ENCODE data around the gene ALDH4A1. TPM values are rescaled to one million over a fixed set of nuclear protein-coding genes. Genes with fewer than 3 reads are reported as not detected.
"Not testable (repeated sequence)": the region's sequence is repeated elsewhere in the genome, so short reads cannot be mapped to it uniquely, and the experiment has no call there.

The ALDH4A1 gene
- total and polyA plus RNA-seq, 10 of the 15 experiments (the other 5 are each of a cell fraction or from before 2014, with no cell fraction given), result 0.06 to 25.5 (median 13.0) TPM

GRCh38 chr1:18870957-18871356 is 31.4 kb downstream of the ALDH4A1 start:
- no peak for FAIRE-seq

GRCh38 chr1:18870595-18870865 is 31.8 kb downstream of the ALDH4A1 start:
- WGBS (ENCODE audit: insufficient coverage, insufficient replicate concordance, low lambda C conversion rate, missing lambda C conversion rate), result 50% methylated on average over 3 of the region's 3 CpGs
- ATAC-seq, result not testable (repeated sequence)

More at GRCh38 chr1:18870957-18871356, 31.4 kb downstream of the ALDH4A1 start:
- Histone ChIP-seq H3K36me3 (ENCODE audit: control insufficient read depth in 2 of 2, insufficient read depth in 2 of 2, low read length in 1 of 2) (no peaks in the 10 kb centered on the region), H3K4me3 (no peak overlapping the region), H3K79me2 (ENCODE audit: control insufficient read depth, insufficient read depth, low read length) (no peaks in the 10 kb centered on the region), H3K27ac (ENCODE audit: control insufficient read depth, insufficient read depth) (no peak overlapping the region), H3K9ac (ENCODE audit: control insufficient read depth, insufficient read depth, low read length) (no peak overlapping the region), H2AFZ (ENCODE audit: control insufficient read depth, low read depth, low read length) (no peak overlapping the region), H3K4me1 (ENCODE audit: control insufficient read depth, insufficient read depth, low read length) (no peaks in the 10 kb centered on the region), H4K20me1 (ENCODE audit: control insufficient read depth, insufficient read depth) (no peaks in the 10 kb centered on the region; the same call in 1 of the 2 replicates), H3K27me3 (replicated peaks in 1 of 2; ENCODE audit: control insufficient read depth in 2 of 2, insufficient read depth in 2 of 2, low read length in 1 of 2) (no peaks in the 10 kb centered on the region; a peak in 2 of 4 replicates), H3K4me2 (ENCODE audit: control insufficient read depth, insufficient read depth) (no peak overlapping the region), H3K9me3 (replicated peaks; ENCODE audit: control insufficient read depth, insufficient read depth, low read length) (no peaks in the 10 kb centered on the region)
- 86% methylated on average over 10 of the region's 10 CpGs for WGBS (ENCODE audit: insufficient coverage, insufficient replicate concordance, low lambda C conversion rate, missing lambda C conversion rate)
- ChIA-PET CTCF (interaction anchor here (0.8 kb wide), 1 partner anchor 14 kb away, joined by 4 read pairs; no protein-coding TSS in a partner anchor), POLR2A (no interaction called here), RAD21 (ENCODE audit: unreplicated experiment) (no interaction called here), SMC1A (ENCODE audit: uncharacterized antibody, unreplicated experiment) (no interaction called here)
- BruUV-seq (replicated peaks), result no TSS peak
- TF ChIP-seq EP300 (IDR thresholded peaks at IDR 0.05; ENCODE audit: borderline replicate concordance in 1 of 2, control insufficient read depth in 1 of 2, low read depth in 2 of 2, low read length in 2 of 2) (no peak), RELB (IDR thresholded peaks at IDR 0.05; ENCODE audit: low read depth) (no peak)
- in situ Hi-C loops (cut with MboI) (no loop called here), intact Hi-C loops (cut with micrococcal nuclease; ENCODE audit: unreplicated experiment) (no loop called here)
- no peak for ATAC-seq
- no peak for DNase-seq (ENCODE audit: low read depth, low spot score)

More at GRCh38 chr1:18870595-18870865, 31.8 kb downstream of the ALDH4A1 start:
- FAIRE-seq; intact Hi-C loops (cut with micrococcal nuclease; ENCODE audit: unreplicated experiment); SMC1A ChIA-PET (ENCODE audit: uncharacterized antibody, unreplicated experiment); H3K36me3 ChIP-seq (ENCODE audit: control insufficient read depth in 2 of 2, insufficient read depth in 2 of 2, low read length in 1 of 2); RAD21 ChIA-PET (ENCODE audit: unreplicated experiment); H3K4me2 ChIP-seq (ENCODE audit: control insufficient read depth, insufficient read depth); H3K4me1 ChIP-seq (ENCODE audit: control insufficient read depth, insufficient read depth, low read length); DNase-seq (ENCODE audit: low read depth, low spot score); in situ Hi-C loops (cut with MboI); H4K20me1 ChIP-seq (ENCODE audit: control insufficient read depth, insufficient read depth); H3K4me3 ChIP-seq; POLR2A ChIA-PET; H3K27ac ChIP-seq (ENCODE audit: control insufficient read depth, insufficient read depth); BruUV-seq (replicated peaks); H2AFZ ChIP-seq (ENCODE audit: control insufficient read depth, low read depth, low read length); H3K9me3 ChIP-seq (replicated peaks; ENCODE audit: control insufficient read depth, insufficient read depth, low read length); H3K79me2 ChIP-seq (ENCODE audit: control insufficient read depth, insufficient read depth, low read length); H3K27me3 ChIP-seq (replicated peaks in 1 of 2; ENCODE audit: control insufficient read depth in 2 of 2, insufficient read depth in 2 of 2, low read length in 1 of 2); H3K9ac ChIP-seq (ENCODE audit: control insufficient read depth, insufficient read depth, low read length): not testable (repeated sequence)
- CTCF ChIA-PET, result interaction anchor here (0.8 kb wide), 1 partner anchor 14 kb away, joined by 4 read pairs; no protein-coding TSS in a partner anchor
